Endothelial cell of umbilical vein (primary cell): ENCODE data around the gene RNF157. TPM values are rescaled to one million over a fixed set of nuclear protein-coding genes. Genes with fewer than 3 reads are reported as not detected.

Experiments used
- BruUV-seq: library from RNA; stranded (reverse); fragments of 400-500 nt; replicated peaks from 2 replicates; lab custom pipeline; 2021; lab: Mats Ljungman, UMichigan
- CTCF ChIA-PET: fragments of 300-600, 350-600 bp; sonication (Branson Sonifier 250); formaldehyde crosslinking; loops from one replicate; lab custom pipeline; 2021; ENCODE audit warnings: antibody characterized with exemption, inconsistent platforms; lab: Charles Lee
- POLR2A ChIA-PET: fragments of 300-600, 350-600 bp; sonication (Branson Sonifier 250); formaldehyde crosslinking; loops from one replicate; lab custom pipeline; 2021; ENCODE audit warnings: antibody characterized with exemption, inconsistent platforms; lab: Charles Lee
- DNase-seq: peaks from one replicate; pipeline ENCODE4 v3.0.0-alpha.2; 2011; ENCODE audit warnings: low read depth, low spot score
- FAIRE-seq: peaks from 2 replicates; lab custom pipeline; 2011; peaks lifted over from hg19 to GRCh38; lab: Jason Lieb, UNC
- H2AFZ ChIP-seq: 2 replicates; pipeline ENCODE4 v1.6.0; 2012; ENCODE audit warnings: low read depth, low read length, control low read depth, inconsistent platforms
- H3K27ac ChIP-seq: 2 replicates; pipeline ENCODE4 v1.5.1; 2011; ENCODE audit warnings: low read depth, mild to moderate bottlenecking, control low read depth, low read length, moderate library complexity; ENCODE audit not compliant: insufficient read depth
- H3K27me3 ChIP-seq, 2 experiments: 2 replicates each; pipeline versions ENCODE4 v1.6.0 to v1.6.1; 2011; ENCODE audit warnings: low read length in 2 of 2, mixed read lengths in 1 of 2; ENCODE audit not compliant: control insufficient read depth in 2 of 2, insufficient read depth in 2 of 2
- H3K36me3 ChIP-seq, 2 experiments: 2 replicates in 1 of 2; 3 replicates in 1 of 2; pipeline ENCODE4 v1.5.1; 2011; ENCODE audit warnings: low read length in 2 of 2, mild to moderate bottlenecking in 1 of 2, moderate library complexity in 1 of 2; ENCODE audit not compliant: control insufficient read depth in 2 of 2, insufficient read depth in 2 of 2; ENCODE audit errors: extremely low read depth in 1 of 2
- H3K4me1 ChIP-seq: 3 replicates; pipeline ENCODE4 v1.5.1; 2011; ENCODE audit warnings: mild to moderate bottlenecking, low read length; ENCODE audit not compliant: control insufficient read depth, insufficient read depth; ENCODE audit errors: extremely low read depth
- H3K4me2 ChIP-seq: 2 replicates; pipeline ENCODE4 v1.6.1; 2011; ENCODE audit warnings: low read length, control low read depth, mixed read lengths; ENCODE audit not compliant: insufficient read depth
- H3K4me3 ChIP-seq, 3 experiments: fragments of 200-600 bp in 1 of 3; sonication (generic), shearing (Covaris generic) in 1 of 3; replicated peaks in 1 of 3; 2 replicates each; pipeline ENCODE4 v1.5.1; 2011 to 2016; ENCODE audit warnings: control low read depth in 3 of 3, low read length in 3 of 3, mild to moderate bottlenecking in 2 of 3, inconsistent platforms in 1 of 3, low read depth in 1 of 3, moderate library complexity in 1 of 3; ENCODE audit not compliant: insufficient read depth in 1 of 3
- H3K79me2 ChIP-seq: 2 replicates; pipeline ENCODE4 v1.6.0; 2012; ENCODE audit warnings: low read length, inconsistent platforms; ENCODE audit not compliant: control insufficient read depth, insufficient read depth
- H3K9ac ChIP-seq: replicated peaks from 2 replicates; pipeline ENCODE3; 2011; ENCODE audit warnings: low read length, control low read depth; ENCODE audit not compliant: insufficient read depth; ENCODE audit errors: extremely low read depth
- H3K9me1 ChIP-seq: replicated peaks from 3 replicates; pipeline ENCODE4 v1.6.0; 2011; ENCODE audit warnings: mild to moderate bottlenecking, low read length; ENCODE audit not compliant: control insufficient read depth, insufficient read depth; ENCODE audit errors: extremely low read depth
- H3K9me3 ChIP-seq: replicated peaks from 2 replicates; pipeline ENCODE4 v1.5.1; 2012; ENCODE audit warnings: low read length, inconsistent platforms; ENCODE audit not compliant: control insufficient read depth, insufficient read depth
- H4K20me1 ChIP-seq: replicated peaks from 2 replicates; pipeline ENCODE3; 2011; ENCODE audit warnings: mild to moderate bottlenecking, low read length; ENCODE audit not compliant: control insufficient read depth, insufficient read depth; ENCODE audit errors: extremely low read depth
- CTCF ChIP-seq, 2 donors: IDR thresholded peaks; 1 replicate in 1 of 2; 2 replicates in 1 of 2; pipeline ENCODE4 v1.5.1; 2011; ENCODE audit warnings: low read length in 2 of 2, mild to moderate bottlenecking in 2 of 2, moderate library complexity in 2 of 2, control low read depth in 1 of 2, inconsistent platforms in 1 of 2, low read depth in 1 of 2; ENCODE audit not compliant: insufficient read depth in 1 of 2; ENCODE audit errors: extremely low read depth in 1 of 2
- EZH2 ChIP-seq: IDR thresholded peaks from 2 replicates; pipeline ENCODE4 v1.6.1; 2012; ENCODE audit warnings: borderline replicate concordance, low read depth, mild to moderate bottlenecking, moderate library complexity, low read length, inconsistent platforms; ENCODE audit not compliant: severe bottlenecking
- FOS ChIP-seq: IDR thresholded peaks from 2 replicates; pipeline ENCODE4 v1.6.1; 2011; ENCODE audit warnings: mild to moderate bottlenecking, low read length, moderate library complexity, borderline replicate concordance; ENCODE audit not compliant: insufficient read depth
- GATA2 ChIP-seq: IDR thresholded peaks from 2 replicates; pipeline ENCODE4 v1.7.0; 2011; ENCODE audit warnings: low read depth, mild to moderate bottlenecking, moderate library complexity, mixed read lengths, low read length; ENCODE audit not compliant: insufficient read length, insufficient read depth
- JUN ChIP-seq: IDR thresholded peaks from 2 replicates; pipeline ENCODE4 v1.6.1; 2011; ENCODE audit warnings: borderline replicate concordance, low read depth; ENCODE audit not compliant: insufficient read length, insufficient read depth
- MAX ChIP-seq: IDR thresholded peaks from 2 replicates; pipeline ENCODE4 v1.6.1; 2011; ENCODE audit not compliant: insufficient read depth, insufficient read length
- MYC ChIP-seq: IDR thresholded peaks from one replicate; pipeline ENCODE4 v1.6.1; 2011; ENCODE audit warnings: mild to moderate bottlenecking, low read depth, low read length
- POLR2A ChIP-seq: IDR thresholded peaks from 2 replicates; pipeline ENCODE4 v1.6.1; 2012; ENCODE audit warnings: low read depth, mild to moderate bottlenecking, control low read depth, low read length
- POLR2AphosphoS5 ChIP-seq: IDR thresholded peaks from 2 replicates; pipeline ENCODE4 v1.6.1; 2012; ENCODE audit warnings: low read depth, mild to moderate bottlenecking, control low read depth, low read length, moderate library complexity; ENCODE audit not compliant: insufficient read depth
- dilution Hi-C: fragments of 300-500 bp; cut with MboI; formaldehyde crosslinking; loops from one replicate; pipeline ENCODE4 v1.15.0; 2019; ENCODE audit warnings: low sequenced_read_pairs; ENCODE audit not compliant: extremely low pct_ligation_motif_present
- intact Hi-C: fragments of 100-400 bp; cut with micrococcal nuclease; formaldehyde crosslinking; loops from one replicate; pipeline ENCODE4 v1.10.0; 2022
- polyA plus RNA-seq, 4 experiments: library from polyadenylated mRNA; depleted of rRNA in 3 of 4; stranded (reverse) in 3 of 4; unstranded in 1 of 4; fragments of >200 nt; gene quantifications; 2 replicates each; pipeline versions ENCODE4 v1.2.1 to v1.2.3, GENCODE V29; 2011 to 2012; ENCODE audit warnings: missing spikeins in 1 of 4
- total RNA-seq: library from RNA; stranded (reverse); gene quantifications from 2 replicates; pipeline ENCODE4 v1.2.3, GENCODE V29; 2021

The RNF157 gene
- total and polyA plus RNA-seq, 2 donors (not counting 3 experiments of a cell fraction or from before 2014, with no cell fraction given): 0.07 to 0.86 TPM

DNA sequence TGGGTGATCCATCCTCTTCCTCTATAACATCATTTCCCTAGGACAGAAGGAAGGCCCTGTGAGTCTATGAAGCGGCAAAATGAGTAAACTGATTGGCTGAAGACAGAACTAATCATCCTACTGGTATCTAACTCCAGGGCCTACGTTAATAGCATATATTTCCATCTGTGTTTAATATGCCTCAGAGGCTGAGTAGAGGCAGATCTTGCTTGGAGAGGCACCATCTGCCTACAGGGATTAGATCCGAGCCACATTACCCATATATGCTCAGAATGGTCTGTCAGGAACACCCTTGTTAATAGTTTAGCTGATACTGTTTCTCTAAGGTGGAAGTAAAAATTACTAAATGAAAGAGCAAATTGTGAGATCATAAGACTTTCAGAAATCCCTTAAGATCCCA lies 86.0 kb downstream of the RNF157 start:
- ChIA-PET CTCF (interaction anchor here (1.0 to 3.7 kb wide), 5 partner anchors 24 to 125 kb away, joined by 3 to 17 read pairs (median 8); no protein-coding TSS in a partner anchor), POLR2A (no interaction called here)
- H3K4me2 ChIP-seq: no peak overlapping the region
- dilution Hi-C loops (no loop called here), intact Hi-C loops (no loop called here)
- TF ChIP-seq MYC: no peak
- TF ChIP-seq GATA2: no peak
- no peak for TF ChIP-seq POLR2AphosphoS5
- no peak for TF ChIP-seq CTCF (IDR thresholded peaks at IDR 0.05; ENCODE audit: extremely low read depth in 1 of 2, insufficient read depth in 1 of 2, low read depth in 1 of 2, low read length in 2 of 2)
- no peak for TF ChIP-seq FOS
- no peak for TF ChIP-seq EZH2
- no peak for TF ChIP-seq POLR2A
- TF ChIP-seq JUN: no peak
- no peak for TF ChIP-seq MAX
- DNase-seq: no peak
- H3K27ac ChIP-seq: no peak overlapping the region
- H4K20me1 ChIP-seq: no peaks in the 10 kb centered on the region
- peaks cover 7 to 19% of the 10 kb centered on the region in 2 experiments for H3K27me3 ChIP-seq
- no peaks in the 10 kb centered on the region for H3K9me3 ChIP-seq
- no peaks in the 10 kb centered on the region for H3K79me2 ChIP-seq
- no peak for FAIRE-seq
- no peaks in the 10 kb centered on the region for H3K4me1 ChIP-seq
- no TSS peak for BruUV-seq
- no peaks in the 10 kb centered on the region for H3K9me1 ChIP-seq
- H3K4me3 ChIP-seq: no peak overlapping the region
- H3K9ac ChIP-seq: no peak overlapping the region
- no peak overlapping the region for H2AFZ ChIP-seq
- H3K36me3 ChIP-seq: no peaks in the 10 kb centered on the region
